ENCODE results near the gene ENDOV.

Gene ENDOV

GRCh38 chr17:80454557-80455335 lies 39.8 kb downstream of the ENDOV start:
- Histone ChIP-seq H3K4me3 (ENCODE audit: low read length) (peak overlapping the region; percentile 93), H3K36me3 (replicated peaks; ENCODE audit: low read depth, low read length) (no peaks in the 10 kb centered on the region), H3K9ac (ENCODE audit: low read length) (peak overlapping the region; percentile 98), H3K27me3 (ENCODE audit: low read depth, low read length) (0 out of 2 replicates have a peak, but pooled peaks cover 5% of the 10 kb centered on the region), H3K4me2 (ENCODE audit: low read length) (peak overlapping the region; percentile 97), H3K27ac (ENCODE audit: low read length) (peak overlapping the region; percentile 78), H3K9me3 (ENCODE audit: insufficient read depth, low read length) (no peaks in the 10 kb centered on the region), H4K20me1 (ENCODE audit: insufficient read depth, low read length) (no peaks in the 10 kb centered on the region), H3K79me2 (ENCODE audit: low read length) (peaks cover 9% of the 10 kb centered on the region; the same call in 1 of the 2 replicates), H2AFZ (ENCODE audit: low read depth, low read length) (peak overlapping the region; percentile 39), H3K4me1 (ENCODE audit: low read length) (peaks cover 14% of the 10 kb centered on the region)
- TF ChIP-seq EZH2phosphoT487 (IDR thresholded peaks at IDR 0.05; ENCODE audit: low read depth), result no peak
- TF ChIP-seq CTCF (IDR thresholded peaks at IDR 0.05; ENCODE audit: low read depth, low read length), result no peak

- Histone ChIP-seq H3K4me2 (ENCODE audit: low read length) (peak overlapping the region; percentile 87), H3K4me3 (ENCODE audit: low read length) (peak overlapping the region; percentile 93), H3K36me3 (replicated peaks; ENCODE audit: low read depth, low read length) (no peaks in the 10 kb centered on the region), H3K4me1 (ENCODE audit: low read length) (peaks cover 14% of the 10 kb centered on the region), H3K79me2 (ENCODE audit: low read length) (peaks cover 9% of the 10 kb centered on the region; the same call in 1 of the 2 replicates), H3K27ac (ENCODE audit: low read length) (peak overlapping the region; percentile 78), H4K20me1 (ENCODE audit: insufficient read depth, low read length) (no peaks in the 10 kb centered on the region), H3K27me3 (ENCODE audit: low read depth, low read length) (0 out of 2 replicates have a peak, but pooled peaks cover 5% of the 10 kb centered on the region), H3K9ac (ENCODE audit: low read length) (peak overlapping the region; percentile 98), H3K9me3 (ENCODE audit: insufficient read depth, low read length) (no peaks in the 10 kb centered on the region), H2AFZ (ENCODE audit: low read depth, low read length) (peak overlapping the region; percentile 39)
- TF ChIP-seq EZH2phosphoT487 (IDR thresholded peaks at IDR 0.05; ENCODE audit: low read depth), result no peak
- TF ChIP-seq CTCF (IDR thresholded peaks at IDR 0.05; ENCODE audit: low read depth, low read length), result no peak
Observed at GRCh38 chr17:80455336-80455710, 40.4 kb downstream of the ENDOV start.

GRCh38 chr17:80455784-80456183 lies 40.8 kb downstream of the ENDOV start:
- H3K27me3 ChIP-seq (ENCODE audit: low read depth, low read length), result 0 out of 2 replicates have a peak, but pooled peaks cover 5% of the 10 kb centered on the region
- TF ChIP-seq EZH2phosphoT487 (IDR thresholded peaks at IDR 0.05; ENCODE audit: low read depth) (no peak), CTCF (IDR thresholded peaks at IDR 0.05; ENCODE audit: low read depth, low read length) (no peak)
- no peak overlapping the region for H2AFZ ChIP-seq (ENCODE audit: low read depth, low read length)
- H3K9me3 ChIP-seq (ENCODE audit: insufficient read depth, low read length), result no peaks in the 10 kb centered on the region
- H3K36me3 ChIP-seq (replicated peaks; ENCODE audit: low read depth, low read length), result no peaks in the 10 kb centered on the region
- H3K4me2 ChIP-seq (ENCODE audit: low read length), result peak overlapping the region; percentile 87
- H4K20me1 ChIP-seq (ENCODE audit: insufficient read depth, low read length), result no peaks in the 10 kb centered on the region
- H3K9ac ChIP-seq (ENCODE audit: low read length), result peak overlapping the region; percentile 98
- H3K4me3 ChIP-seq (ENCODE audit: low read length), result peak overlapping the region; percentile 93
- peaks cover 9% of the 10 kb centered on the region; the same call in 1 of the 2 replicates for H3K79me2 ChIP-seq (ENCODE audit: low read length)
- no peak overlapping the region; the same call in 1 of the 2 replicates for H3K27ac ChIP-seq (ENCODE audit: low read length)
- peaks cover 14% of the 10 kb centered on the region for H3K4me1 ChIP-seq (ENCODE audit: low read length)

- Histone ChIP-seq H3K27me3 (ENCODE audit: low read depth, low read length) (0 out of 2 replicates have a peak, but pooled peaks cover 5% of the 10 kb centered on the region), H2AFZ (ENCODE audit: low read depth, low read length) (no peak overlapping the region), H3K27ac (ENCODE audit: low read length) (no peak overlapping the region), H3K4me1 (ENCODE audit: low read length) (peaks cover 14% of the 10 kb centered on the region), H3K9ac (ENCODE audit: low read length) (no peak overlapping the region), H3K9me3 (ENCODE audit: insufficient read depth, low read length) (no peaks in the 10 kb centered on the region), H3K79me2 (ENCODE audit: low read length) (peaks cover 9% of the 10 kb centered on the region; the same call in 1 of the 2 replicates), H3K36me3 (replicated peaks; ENCODE audit: low read depth, low read length) (no peaks in the 10 kb centered on the region), H3K4me3 (ENCODE audit: low read length) (no peak overlapping the region), H3K4me2 (ENCODE audit: low read length) (no peak overlapping the region), H4K20me1 (ENCODE audit: insufficient read depth, low read length) (no peaks in the 10 kb centered on the region)
- TF ChIP-seq CTCF (IDR thresholded peaks at IDR 0.05; ENCODE audit: low read depth, low read length), result no peak
- no peak for TF ChIP-seq EZH2phosphoT487 (IDR thresholded peaks at IDR 0.05; ENCODE audit: low read depth)
Observed at GRCh38 chr17:80456465-80457235, 41.7 kb downstream of the ENDOV start.

All from OCI-LY3 (cell line).